RWPE1 (cell line): ENCODE measurements around the gene TSPOAP1.

Experiments
- CTCF ChIA-PET: fragments of 350-600 bp; sonication (Branson Sonifier 250); formaldehyde crosslinking; extraction: SDS; loops from one replicate; lab custom pipeline; 2021; lab: Yijun Ruan, JAX
- POLR2A ChIA-PET: fragments of 400-600 bp; formaldehyde crosslinking; extraction: SDS; loops from one replicate; lab custom pipeline; 2020; ENCODE audit warnings: antibody characterized with exemption; ENCODE audit not compliant: low non-redundant PET; lab: Yijun Ruan, JAX
- DNase-seq: peaks from one replicate; pipeline ENCODE4 v3.0.0; 2012; ENCODE audit warnings: low spot score
- H3K27ac ChIP-seq: fragments of 450-650 bp; 2 replicates; pipeline ENCODE4 v1.5.1; 2017
- TF ChIP-seq, protein P1 (sequence below): fragments of 450-650 bp; conservative IDR thresholded peaks from 2 replicates; pipeline ENCODE4 v1.5.1; 2017; ENCODE audit warnings: low read depth, mild to moderate bottlenecking

The TSPOAP1 gene

DNA sequence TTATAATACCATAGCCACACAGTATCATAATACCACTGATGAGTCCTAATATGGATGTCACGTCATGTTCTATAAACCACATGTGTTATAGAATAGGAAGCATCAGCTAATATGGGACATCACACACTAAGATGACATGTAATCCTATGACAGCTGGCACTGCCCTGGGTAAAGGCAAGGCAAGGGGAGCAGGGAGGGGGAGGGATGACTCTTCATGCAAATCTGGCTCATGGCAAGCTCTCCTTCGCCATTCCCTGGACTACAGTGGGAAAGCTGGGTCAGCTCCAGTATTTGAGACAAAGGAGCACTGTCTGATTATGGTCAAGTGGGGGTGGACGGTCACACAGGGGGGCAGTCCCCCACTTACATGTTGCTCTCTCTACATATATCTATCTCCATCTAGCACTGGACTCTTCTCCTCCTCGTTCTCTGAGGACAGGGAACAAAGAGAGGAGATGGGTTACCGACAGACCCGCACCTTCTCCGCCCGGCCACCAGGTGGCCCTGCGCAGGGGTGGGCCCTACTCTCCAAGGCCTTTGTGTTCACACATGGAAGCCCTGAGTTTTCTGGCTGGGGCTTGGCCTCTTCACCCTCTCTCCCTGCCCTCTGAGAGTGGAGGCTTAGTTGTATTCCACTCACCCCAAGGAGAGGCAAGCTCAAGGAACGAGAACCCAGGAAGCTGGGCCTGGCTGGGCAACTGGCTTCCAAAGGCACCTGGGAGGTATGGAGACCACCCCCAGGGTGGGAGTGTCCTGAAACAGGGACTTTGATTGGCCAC lies 24.4 kb downstream of the TSPOAP1 start:
- ChIA-PET POLR2A (no interaction called here), CTCF (interaction anchor here (0.6 to 2.0 kb wide), 7 partner anchors 13 to 169 kb away, joined by 3 to 11 read pairs (median 4); no protein-coding TSS in a partner anchor)
- TF ChIP-seq, protein P1, sequence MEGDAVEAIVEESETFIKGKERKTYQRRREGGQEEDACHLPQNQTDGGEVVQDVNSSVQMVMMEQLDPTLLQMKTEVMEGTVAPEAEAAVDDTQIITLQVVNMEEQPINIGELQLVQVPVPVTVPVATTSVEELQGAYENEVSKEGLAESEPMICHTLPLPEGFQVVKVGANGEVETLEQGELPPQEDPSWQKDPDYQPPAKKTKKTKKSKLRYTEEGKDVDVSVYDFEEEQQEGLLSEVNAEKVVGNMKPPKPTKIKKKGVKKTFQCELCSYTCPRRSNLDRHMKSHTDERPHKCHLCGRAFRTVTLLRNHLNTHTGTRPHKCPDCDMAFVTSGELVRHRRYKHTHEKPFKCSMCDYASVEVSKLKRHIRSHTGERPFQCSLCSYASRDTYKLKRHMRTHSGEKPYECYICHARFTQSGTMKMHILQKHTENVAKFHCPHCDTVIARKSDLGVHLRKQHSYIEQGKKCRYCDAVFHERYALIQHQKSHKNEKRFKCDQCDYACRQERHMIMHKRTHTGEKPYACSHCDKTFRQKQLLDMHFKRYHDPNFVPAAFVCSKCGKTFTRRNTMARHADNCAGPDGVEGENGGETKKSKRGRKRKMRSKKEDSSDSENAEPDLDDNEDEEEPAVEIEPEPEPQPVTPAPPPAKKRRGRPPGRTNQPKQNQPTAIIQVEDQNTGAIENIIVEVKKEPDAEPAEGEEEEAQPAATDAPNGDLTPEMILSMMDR, result peak; percentile 72
- H3K27ac ChIP-seq, result no peak overlapping the region
- DNase-seq, result peak; percentile 67

DNA sequence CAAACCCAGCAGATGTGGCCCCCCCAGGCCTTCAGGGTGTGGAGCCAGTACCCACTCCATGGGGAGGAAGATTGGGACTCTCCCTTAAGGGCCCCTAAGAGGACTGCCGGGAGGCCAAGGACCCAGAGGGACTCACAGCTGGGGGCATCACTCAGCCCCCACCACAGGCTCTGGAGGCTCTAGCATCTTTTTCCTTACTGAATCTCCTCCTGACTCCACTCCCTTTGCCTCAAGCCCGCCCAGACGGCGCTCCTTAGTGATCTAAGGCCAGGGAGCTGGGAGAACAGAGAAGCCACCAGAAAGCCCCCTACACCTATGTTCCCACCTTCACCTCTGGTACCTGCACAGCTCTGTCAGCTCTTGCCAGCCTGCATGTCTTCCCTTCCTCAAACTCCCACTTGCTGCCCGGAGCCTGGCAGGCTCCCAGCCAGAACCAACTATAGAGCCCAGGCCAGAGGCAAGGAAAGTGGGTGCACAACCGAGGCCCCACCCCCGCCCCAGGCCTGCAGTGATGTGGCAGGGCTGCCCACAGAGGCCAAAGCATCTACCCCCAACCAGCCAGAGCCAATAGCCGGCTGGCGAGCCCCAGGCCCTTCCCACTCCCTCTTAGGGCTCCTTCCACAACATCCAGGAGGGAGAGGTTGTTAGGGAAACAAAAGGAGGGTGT lies 25.5 kb downstream of the TSPOAP1 start:
- no peak overlapping the region for H3K27ac ChIP-seq
- TF ChIP-seq, protein P1, result no peak
- POLR2A ChIA-PET, result no interaction called here
- no peak for DNase-seq
- CTCF ChIA-PET, result interaction anchor here (0.7 to 2.0 kb wide), 2 partner anchors 144 to 148 kb away, joined by 3 to 11 read pairs; no protein-coding TSS in a partner anchor

DNA sequence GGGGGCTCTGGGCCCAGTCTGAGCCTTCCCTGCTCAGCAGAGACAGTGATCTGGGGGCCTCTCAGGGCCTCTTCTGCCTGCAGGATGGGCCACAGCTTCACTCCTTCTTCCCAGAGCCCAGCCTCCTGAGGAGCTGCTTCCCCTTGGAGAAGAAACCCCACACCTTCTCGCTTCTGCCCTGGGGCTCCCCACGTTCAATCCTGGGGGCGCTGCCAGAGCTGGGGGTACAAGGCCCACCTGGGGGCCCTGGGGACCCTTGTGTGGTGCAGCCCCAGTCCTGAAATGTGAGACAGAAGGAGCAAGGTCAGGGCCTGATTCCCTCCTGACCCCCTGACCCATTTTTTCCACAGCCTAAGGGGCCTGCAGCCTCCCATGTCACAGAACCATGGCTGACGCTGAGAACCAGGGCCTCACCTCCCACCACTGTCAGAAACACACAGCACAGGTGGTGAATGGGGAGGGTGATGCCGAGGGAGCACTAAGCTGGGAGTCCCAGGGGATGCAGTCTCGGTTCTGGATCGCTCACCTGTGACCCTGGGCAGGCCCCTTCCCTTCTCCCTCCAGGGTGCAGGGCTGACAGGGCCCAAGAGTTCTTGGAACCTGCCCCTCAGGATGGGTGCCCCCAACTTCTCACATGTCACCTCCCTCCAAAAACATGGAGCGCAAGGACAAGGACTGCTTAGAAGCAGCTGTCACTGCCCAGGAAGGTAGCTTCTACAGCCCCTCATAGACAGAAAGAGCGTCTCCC lies 26.2 kb downstream of the TSPOAP1 start:
- TF ChIP-seq, protein P1, result no peak
- DNase-seq, result no peak
- no peak overlapping the region for H3K27ac ChIP-seq
- ChIA-PET CTCF (interaction anchor here (0.6 kb wide), 1 partner anchor 157 kb away, joined by 3 read pairs; no protein-coding TSS in a partner anchor), POLR2A (no interaction called here)

DNA sequence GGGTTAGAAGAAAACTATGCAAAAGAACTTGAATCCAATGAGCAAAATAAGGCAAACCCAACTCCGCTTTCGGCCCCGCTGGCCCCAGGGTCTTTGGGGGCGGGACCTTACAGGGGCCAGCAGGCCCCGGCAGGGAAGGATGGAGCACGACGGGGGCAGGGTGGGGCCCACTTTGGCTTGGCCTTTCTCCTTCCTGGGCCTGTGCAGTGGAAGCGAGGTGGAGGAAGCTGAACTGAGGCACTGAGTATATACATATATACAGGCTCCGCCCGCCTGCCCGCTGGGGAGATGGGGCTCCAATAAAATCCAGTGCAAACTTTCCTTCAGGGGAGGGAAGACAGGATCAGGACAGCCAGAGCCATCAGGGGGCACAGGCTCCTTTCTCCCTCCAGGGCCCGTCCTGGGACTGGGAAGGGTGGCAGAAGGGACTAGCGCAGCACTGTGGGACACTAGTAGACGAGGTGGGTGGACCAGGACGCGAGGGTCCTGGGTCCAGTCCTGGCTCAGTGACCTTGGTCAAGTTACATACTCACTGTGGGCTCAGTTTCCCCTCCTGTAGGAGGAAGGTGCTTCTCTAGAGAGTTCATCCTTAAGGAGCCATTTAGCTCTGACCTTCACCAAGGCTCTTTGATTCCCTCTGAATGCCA lies 27.0 kb downstream of the TSPOAP1 start:
- ChIA-PET POLR2A (no interaction called here), CTCF (interaction anchor here (0.6 kb wide), 1 partner anchor 158 kb away, joined by 3 read pairs; no protein-coding TSS in a partner anchor)
- no peak for DNase-seq
- TF ChIP-seq, protein P1, result no peak
- H3K27ac ChIP-seq, result no peak overlapping the region

DNA sequence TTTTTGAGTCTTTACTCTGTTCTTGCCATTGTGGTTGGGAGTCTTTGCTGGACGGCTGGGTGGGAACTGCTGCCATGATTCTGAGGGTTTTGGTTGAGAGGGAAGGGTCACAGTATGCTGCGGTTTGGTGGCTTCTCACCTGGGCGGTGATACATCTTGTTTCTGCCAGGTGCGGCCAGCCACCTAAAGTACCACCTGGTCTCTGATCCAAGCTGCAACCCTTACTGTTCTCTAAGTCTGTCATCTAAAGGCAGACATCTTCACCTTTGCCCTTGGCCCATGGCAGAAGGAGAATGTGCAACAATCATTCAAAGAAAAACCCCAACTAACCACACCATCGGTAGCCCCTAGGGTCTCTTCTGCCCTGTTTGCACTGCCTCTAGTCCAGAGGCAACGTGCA lies 28.3 kb downstream of the TSPOAP1 start:
- POLR2A ChIA-PET, result no interaction called here
- no peak overlapping the region for H3K27ac ChIP-seq
- TF ChIP-seq, protein P1, result no peak
- no peak for DNase-seq
- CTCF ChIA-PET, result no interaction called here

DNA sequence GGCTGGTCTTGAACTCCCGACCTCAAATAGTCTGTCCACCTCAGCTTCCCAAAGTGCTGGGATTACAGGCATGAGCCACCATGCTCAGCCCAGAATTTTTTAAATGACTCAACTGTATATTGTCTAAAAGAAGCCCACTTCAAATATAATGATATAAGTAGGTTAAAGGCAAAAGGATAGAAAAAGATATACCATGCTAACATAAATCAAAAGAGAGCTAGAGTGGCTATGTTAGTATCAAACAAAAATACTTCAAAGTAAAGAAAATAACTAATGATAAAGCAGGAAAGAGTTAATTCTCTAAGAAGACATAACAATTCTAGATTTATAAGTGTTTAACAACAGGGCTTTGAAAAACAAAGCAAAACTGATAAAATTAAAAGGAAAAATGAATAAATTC lies 34.6 kb downstream of the TSPOAP1 start:
- CTCF ChIA-PET, result interaction anchor here (0.7 kb wide), 2 partner anchors 17 to 203 kb away, joined by 4 read pairs; no protein-coding TSS in a partner anchor

More for the DNA sequence above, 34.6 kb downstream of the TSPOAP1 start:
- TF ChIP-seq, protein P1, result no peak
- POLR2A ChIA-PET, result no interaction called here
- H3K27ac ChIP-seq, result no peak overlapping the region
- DNase-seq, result no peak
